Activated CD8-positive, alpha-beta memory T cell treated with anti-CD3 and anti-CD28 coated beads for 24 hours (primary cell): ENCODE results near the gene FREY1.

Experiments
- DNase-seq: peaks from one replicate; pipeline ENCODE4 v3.0.0-alpha.2; 2020

The FREY1 gene

DNA sequence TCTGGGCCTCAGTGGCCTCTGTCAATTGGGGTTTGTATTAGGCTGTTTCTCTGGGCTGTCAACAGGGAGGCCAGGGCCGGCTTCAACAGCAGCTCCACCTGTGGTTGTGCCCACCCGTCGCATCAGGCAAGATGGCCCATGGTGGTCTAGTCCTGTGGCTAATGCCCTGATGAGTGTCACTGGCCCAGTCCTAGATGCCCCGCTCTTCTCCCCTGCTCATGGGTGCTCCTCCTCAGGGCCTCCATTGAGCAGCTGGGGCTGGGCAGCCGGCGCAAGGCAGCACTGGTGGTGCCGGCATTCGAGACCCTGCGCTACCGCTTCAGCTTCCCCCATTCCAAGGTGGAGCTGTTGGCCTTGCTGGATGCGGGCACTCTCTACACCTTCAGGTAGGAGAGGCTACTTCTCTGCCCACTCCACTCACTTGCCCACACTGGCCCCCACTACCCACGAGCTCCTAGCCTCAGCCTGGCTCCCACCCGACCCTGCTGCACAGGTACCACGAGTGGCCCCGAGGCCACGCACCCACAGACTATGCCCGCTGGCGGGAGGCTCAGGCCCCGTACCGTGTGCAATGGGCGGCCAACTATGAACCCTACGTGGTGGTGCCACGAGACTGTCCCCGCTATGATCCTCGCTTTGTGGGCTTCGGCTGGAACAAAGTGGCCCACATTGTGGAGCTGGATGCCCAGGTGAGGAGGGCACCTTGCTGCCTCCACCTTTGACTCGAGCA is 20.8 kb upstream of the FREY1 start:
- no peak for DNase-seq

DNA sequence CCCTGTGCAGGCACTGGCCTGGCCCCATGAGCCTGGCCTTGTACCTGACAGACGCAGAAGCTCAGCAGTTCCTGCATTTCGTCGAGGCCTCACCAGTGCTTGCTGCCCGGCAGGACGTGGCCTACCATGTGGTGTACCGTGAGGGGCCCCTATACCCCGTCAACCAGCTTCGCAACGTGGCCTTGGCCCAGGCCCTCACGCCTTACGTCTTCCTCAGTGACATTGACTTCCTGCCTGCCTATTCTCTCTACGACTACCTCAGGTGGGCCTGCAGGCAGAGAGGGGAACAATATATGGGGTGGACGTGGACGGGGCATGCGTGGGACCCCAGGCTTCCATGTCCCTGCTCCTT is 20.2 kb upstream of the FREY1 start:
- DNase-seq: peak; percentile 56

DNA sequence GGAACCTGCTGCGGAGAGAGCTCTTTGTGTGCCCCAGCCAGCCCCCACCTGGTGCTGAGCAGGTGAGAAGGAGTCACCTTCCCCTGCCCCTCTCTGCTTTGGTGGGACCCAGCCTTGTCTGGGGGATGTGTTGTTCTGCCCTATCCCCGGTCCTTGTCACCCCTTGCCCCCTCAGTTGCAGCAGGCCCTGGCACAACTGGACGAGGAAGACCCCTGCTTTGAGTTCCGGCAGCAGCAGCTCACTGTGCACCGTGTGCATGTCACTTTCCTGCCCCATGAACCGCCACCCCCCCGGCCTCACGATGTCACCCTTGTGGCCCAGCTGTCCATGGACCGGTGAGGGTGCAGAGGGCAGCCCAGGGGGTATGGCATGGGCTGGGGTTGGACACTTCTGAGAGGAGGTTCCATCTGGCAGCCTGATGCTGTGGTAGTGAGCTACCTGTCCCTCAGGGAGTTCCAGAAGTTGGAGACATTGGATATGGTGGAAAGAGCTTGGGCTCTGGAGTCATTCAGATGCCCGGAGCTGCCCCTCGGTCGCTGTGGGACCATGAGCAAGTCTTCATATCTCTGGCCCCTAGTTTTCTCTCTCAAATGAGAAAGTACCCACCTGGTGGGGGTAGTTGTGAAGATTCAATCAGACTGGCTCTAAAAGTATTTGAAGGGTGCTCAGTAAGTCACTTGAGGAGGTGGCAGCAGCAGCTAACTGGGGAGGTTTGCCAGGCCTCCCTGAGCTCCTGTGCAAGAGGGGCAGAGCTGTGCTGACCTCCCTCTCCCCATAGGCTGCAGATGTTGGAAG is 19.7 kb upstream of the FREY1 start:
- DNase-seq: no peak

DNA sequence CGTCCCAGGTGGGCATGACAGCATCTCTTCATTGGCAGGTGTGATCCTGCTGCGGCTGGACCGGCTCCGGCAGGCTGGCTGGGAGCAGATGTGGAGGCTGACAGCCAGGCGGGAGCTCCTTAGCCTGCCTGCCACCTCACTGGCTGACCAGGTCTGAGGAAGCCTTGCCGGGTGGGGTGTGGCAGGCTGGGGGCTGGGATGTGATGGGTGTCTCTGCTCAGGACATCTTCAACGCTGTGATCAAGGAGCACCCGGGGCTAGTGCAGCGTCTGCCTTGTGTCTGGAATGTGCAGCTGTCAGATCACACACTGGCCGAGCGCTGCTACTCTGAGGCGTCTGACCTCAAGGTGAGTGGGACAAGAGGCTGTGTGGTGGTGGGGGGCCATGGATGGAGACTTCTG is 18.9 kb upstream of the FREY1 start:
- DNase-seq: no peak

DNA sequence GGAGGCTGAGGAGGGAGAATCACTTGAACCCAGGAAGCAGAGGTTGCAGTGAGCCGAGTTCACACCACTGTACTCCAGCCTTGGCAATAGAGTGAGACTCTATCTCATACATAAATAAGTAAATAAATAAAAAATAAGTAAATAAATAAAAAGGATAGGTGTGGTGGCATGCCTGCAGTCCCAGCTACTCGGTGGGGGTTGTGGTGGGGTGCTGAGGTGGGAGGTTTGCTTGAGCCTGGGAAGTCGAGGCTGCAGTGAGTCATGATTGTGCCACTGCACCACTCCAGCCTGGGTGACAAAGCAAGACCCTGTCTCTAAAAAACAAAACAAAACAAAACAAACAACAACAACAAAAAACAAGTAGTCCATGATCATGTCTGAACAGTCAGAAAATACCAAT is 18.5 kb upstream of the FREY1 start:
- no peak for DNase-seq

DNA sequence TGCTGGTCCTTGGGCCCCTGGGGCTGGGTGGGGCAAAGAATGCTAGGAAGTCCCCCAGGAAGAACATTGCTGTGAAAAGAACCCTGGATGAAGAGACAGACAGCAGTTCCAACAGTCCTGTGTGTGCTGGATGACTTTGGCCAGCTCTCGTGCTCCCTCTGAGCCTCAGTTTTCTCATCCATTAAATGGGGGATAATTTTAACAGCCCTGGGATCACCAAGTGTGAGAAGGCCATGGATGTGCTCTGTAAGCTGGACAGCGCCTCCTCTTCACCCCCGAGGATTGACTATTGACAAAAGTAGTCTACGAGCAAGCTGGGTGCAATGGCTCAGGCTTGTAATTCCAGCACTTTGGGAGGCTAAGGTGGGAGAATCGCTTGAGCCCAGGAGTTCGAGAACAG is 17.9 kb upstream of the FREY1 start:
- DNase-seq: no peak

DNA sequence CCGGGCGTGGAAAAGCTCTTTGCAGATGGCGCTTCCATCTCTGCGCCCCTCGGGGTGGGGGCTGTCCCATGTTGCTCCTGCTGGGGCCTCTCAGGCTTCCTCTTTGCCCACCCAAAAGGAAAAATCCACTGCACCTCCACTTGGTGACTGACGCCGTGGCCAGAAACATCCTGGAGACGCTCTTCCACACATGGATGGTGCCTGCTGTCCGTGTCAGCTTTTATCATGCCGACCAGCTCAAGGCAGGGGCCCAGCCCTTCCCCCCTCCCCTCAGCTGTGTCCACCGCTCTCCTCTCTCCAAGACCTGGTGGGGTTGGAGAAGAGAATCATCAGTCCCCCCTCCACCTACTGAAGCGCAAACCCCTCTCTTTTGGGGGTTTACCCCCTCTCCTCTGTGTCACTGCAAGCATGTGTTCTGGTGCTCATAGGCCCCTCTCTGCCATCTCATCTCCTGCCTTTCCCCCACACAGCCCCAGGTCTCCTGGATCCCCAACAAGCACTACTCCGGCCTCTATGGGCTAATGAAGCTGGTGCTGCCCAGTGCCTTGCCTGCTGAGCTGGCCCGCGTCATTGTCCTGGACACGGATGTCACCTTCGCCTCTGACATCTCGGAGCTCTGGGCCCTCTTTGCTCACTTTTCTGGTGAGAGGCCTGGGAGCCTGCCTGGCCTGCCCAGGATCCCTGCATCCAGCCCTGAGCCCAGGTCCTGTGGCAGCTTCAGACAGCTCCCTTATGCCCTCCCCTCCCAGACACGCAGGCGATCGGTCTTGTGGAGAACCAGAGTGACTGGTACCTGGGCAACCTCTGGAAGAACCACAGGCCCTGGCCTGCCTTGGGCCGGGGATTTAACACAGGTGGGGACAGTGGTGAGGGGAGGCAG is 17.2 kb upstream of the FREY1 start:
- no peak for DNase-seq

DNA sequence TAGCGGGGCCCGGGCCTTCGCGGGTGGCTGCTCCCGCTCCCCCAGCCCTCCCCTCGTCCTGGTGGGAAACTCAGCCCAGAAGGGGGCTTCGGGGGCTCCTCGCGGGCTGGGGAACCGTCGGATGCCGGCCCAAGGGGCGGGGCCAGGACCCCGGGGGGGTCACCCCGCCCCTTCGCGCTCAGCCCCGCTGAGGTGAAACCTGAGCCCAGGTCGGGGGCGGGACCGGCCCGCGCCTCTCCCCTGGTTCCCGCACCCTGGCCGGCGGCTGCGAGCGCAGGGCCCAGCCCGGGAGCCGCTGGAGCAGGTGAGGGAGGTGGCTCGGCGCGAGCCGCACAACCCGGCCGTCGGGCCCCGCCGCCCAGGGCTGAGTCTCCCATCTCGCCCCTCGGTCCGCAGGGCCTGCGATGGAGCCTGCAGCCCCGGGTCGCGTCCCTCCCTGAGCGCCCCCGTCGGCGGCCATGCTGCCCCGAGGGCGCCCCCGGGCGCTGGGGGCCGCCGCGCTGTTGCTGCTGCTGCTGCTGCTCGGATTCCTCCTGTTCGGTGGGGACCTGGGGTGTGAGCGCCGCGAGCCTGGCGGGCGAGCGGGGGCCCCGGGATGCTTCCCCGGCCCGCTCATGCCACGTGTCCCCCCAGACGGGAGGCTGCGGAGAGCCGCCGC is 15.5 kb upstream of the FREY1 start, which contains the start of gene LARGE2:
TSS of gene LARGE2 (plus strand) at position 232 of the 658 bp plus-strand sequence. CDS start at position 459, 227 bp downstream.
- DNase-seq: peak; percentile 75

DNA sequence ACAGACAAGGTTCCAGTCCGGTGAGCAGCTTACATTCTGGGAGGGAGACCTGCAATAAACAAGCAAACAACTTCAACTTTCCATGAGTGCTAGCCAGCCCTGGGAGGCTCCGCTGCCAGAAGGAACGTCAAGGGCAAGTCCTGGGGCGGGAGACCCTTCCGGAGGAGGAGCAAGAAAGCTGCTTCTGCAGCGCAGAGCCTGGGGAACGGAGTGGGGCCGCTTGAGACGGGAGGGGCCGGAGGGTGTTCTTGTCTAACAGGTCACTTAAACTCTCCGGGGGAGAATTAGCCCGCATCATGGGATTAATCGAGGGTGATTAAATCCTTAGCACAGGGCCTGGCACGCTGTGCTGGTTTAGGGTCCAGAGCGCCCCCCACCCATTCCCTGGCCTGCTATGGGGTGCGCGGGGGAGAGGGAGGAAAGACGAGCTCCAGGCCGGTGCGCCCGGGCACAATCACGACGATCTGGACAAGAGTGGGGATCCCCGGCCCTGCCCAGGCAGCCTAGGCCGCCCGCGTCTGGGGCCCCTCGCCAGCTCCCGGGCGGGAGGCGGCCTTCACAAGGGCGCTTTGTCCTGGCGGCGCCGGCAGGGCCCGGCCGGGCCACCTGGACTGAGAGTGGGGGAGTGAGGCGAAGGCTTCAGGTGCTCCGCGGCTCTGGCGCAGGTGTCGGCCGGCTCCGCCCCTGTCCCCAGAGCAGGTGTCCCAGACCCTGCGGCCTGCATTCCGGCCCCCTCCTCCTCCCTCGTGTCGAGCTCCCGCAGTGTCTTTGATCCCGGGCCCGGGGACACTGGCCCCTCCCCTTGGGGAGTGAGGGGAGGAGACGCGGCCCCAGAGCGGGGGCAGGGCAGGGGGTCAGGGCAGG is 14.7 kb upstream of the FREY1 start:
- no peak for DNase-seq

DNA sequence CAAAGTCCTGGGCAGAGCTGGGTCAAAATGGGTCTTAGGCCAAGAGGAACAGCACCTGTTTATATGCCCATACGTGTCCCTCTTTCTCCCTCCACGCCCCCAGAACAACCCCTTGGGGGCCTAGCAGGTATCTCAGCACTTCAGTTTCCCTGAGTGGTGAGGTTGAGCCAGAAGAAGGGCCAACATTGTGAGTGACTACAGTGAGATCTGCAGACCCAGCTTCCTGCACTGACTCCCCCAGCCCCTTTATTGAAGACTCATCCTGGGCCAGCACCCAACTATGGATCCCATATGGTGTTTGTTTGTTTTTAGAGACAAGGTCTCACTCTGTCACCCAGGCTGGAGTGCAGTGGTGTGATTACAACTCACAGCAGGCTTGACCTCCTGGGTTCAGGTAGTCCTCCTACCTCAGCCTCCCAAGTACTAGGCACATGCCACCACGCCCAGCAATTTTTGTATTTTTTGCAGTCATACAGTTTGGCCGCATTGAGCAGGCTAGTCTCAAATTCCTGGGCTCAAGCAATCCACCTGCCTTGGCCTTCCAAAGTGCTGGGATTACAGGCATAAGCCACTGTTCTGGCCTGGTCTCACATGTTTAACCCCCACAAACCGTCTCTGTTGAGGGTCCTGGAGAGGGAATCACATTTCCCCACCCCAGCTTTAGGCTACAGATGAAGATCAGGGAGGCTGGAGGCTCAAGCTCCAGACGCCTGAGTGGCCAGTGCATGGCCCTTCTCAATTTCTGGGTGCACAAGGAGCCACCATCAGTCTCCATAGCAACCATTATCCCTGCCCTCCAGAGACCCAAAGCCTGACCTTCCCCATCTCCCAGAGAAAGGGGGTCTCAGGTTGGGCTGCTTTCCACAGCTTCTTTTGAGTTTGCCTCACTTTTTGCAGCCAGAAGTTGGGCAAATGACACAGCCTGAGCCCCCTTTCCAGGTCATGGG is 13.7 kb upstream of the FREY1 start:
- no peak for DNase-seq

DNA sequence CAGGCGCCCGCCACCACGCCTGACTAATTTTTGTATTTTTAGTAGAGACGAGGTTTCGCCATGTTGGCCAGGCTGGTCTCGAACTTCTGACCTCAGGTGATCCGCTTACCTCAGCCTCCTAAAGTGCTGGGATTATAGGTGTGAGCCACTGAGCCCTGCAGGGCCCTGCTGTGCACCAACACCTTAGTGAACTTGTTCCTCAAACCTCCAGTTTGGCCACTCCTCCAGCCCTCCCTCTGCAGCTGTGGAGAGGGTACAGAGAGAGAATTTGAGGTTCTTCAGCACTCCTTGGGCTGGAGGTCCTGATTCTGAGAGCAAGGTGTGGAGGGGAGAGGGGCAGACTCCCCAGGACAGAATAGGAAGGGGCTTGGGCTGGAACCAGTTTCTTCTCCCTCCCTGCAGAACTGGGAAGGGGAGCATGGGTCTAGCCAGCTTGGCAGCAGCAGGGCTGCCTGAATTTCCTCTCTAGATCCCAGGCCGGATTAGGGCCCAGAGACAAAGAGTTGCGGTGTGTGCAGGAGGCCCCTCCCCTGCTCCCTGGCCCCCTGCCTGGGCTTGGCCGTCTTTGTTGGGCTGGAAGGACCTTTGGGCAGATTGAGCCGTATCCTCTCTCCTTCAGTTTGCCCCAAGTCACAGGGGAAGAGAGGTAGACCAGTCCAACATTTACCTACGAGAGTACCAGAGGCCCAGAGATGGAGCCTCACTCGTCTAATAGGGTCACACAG is 12.9 kb upstream of the FREY1 start:
- DNase-seq: no peak

DNA sequence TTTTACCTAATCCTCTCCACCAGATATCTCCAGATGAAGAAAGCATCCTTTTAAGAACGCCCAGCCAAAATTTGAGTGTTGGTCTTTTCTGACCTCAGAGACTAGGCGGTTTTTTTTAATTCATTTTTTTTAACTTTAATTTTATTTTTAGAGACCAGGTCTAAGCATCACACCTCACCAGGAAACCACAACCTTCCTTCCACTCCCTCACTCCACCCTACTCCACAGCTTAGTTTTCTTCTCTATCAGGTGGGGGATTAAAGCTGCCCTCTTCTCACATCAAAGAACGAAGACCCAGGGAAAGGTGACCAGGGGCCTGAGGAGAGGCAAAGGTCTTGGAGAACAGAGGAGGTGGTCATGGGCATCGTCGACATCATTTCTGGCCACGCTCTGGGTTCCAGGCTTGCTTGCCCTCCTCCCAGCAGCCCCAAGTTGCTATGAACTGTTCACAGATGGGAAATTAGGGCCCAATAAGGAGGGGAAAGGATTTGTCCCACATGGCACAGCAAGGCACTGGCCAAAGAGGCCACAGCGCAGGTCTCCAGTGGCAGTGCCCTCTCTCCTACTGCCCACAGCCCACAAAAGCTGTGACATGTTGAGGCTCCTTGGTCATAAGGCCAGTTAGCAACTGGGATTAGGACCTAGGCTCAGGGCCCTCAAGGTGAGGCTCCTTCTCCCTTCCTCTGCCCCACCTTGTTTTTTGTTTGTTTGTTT is 12.0 kb upstream of the FREY1 start:
- no peak for DNase-seq

DNA sequence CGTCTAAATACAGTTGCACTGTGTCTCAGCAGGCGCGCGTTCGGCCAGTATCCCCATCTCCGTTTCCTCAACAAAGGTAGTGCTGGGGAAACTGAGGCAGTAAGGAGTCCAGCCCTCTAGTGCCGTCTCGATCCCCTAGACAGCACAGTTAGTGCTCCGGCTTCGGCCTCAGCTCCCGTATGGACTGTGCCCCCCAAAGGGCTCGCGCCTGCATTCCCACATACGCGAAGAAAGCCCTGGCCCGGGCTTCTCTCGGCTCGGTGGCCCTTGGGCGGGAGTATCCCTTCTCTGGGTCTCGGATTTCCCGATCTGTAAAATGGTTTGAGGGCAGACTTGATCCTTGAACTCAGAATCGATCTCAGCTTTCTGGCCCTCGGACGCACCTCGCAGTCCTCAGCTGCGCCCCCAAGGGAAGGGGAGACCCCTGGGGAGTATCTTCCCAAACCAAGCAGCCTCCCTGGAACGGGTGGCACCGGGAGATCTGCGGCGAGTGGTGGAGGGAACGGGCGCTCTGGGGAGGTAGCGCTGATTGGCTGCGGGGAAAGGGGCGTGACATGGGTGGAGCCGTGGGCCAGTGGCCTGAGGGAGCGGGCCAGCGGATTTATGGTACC is 11.4 kb upstream of the FREY1 start:
- peak; percentile 84 for DNase-seq

DNA sequence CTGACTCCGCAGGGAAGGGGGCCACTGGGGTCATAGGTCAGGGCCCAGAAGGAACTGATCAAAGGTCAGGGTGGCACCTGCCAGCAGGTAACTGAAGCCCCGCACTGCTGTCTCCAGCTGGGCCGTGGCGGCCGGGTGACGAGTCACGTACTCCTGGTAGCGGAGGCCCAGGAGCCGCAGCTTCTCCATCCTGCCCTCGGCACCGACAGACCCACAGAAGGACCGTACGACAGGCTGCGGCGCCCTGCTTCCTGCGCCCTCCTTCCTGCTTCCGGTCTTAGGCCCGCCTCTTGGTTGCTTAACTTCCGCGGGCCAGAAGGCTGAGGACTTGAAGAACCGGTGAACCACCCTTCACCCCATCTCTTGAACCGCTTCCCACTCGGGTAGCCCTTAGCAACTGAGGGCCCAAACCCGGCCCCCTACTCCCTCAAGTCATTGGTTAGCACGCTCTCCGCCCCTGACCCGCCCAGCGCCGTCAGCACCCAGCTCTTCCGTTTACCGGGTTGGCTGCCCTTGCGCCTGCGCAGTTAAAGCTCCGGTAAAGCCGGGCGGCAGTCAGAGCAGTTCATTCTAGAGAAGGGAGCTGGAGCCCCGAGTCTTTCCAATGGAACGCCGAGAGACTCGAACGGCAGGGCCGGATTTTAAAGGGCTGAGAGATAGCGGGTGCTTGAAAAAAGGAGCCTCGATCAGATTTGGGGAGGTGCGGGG is 10.7 kb upstream of the FREY1 start, which contains the start of gene PEX16:
TSS of gene PEX16 (minus strand) at position 255 of the 708 bp plus-strand sequence. CDS start at position 189, 66 bp downstream.
- peak; percentile 93 for DNase-seq

DNA sequence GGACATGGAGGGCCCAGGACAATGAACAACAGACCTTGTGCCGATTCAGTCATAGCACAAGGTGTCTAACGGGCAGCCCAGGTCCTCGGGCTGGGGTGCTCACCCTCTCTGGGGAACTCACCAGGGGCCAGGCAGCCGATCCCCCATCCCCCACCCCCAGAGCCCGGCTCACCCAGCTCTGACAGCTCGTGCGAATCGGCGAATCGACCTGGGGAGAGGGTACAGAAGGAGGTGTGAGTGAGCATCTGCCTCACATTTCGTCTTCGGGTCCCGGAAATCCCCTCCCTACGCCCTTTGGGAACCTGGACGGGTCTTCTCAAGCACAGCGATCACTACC is 10.2 kb upstream of the FREY1 start:
- no peak for DNase-seq

DNA sequence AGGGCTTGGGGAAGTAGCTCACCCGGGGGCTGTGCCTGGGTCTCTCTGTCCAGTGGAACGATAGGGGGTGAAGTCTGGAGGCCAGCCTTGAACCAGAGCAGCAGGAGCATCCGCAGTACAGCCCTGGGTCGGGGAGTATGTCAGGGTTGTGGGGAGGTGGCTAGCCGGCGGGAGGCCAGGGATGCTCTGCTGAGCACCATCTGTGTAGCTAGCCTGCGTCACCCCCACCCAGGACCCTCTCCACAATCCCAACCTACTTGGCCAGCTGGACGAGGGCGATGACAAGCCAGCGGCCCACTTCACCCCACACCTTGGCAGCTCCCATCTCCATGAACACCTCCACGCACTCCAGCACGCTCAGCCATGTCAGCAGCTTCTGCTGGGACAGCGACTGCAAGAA is 8.4 kb upstream of the FREY1 start:
- DNase-seq: no peak

DNA sequence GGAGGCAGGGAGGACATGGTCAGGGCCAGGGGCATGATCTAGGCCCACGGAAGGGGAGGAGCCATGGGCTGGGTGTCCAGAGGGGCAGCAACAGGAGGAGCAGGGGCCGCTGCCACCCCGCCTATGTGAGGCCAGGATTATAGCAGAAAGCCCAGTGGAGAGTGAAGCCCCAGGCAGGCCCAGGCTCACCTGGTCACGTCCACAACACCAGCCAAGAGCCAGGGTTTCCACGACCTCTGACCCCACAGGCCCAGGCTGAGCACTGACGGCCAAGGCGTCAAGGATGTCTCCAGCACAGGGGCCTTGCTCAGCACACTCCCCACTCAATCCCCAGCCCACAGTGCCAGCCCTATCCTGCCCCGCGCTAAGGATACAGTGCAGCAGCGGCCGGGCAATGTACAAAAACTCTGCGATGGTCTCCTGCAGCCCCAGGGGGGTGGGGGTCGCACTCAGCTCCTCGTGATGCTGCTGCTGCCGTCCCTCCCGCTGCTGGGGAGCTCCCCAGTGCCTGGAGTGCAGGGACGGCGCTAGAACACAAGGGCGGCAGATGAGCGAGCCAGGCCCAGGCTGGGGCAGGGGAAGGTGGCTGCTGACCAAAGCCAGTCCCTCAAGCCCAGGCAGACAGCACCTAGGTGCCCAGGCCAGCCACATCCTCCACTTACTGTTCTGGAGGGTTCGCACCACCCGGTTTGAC is 7.0 kb upstream of the FREY1 start:
- DNase-seq: no peak

DNA sequence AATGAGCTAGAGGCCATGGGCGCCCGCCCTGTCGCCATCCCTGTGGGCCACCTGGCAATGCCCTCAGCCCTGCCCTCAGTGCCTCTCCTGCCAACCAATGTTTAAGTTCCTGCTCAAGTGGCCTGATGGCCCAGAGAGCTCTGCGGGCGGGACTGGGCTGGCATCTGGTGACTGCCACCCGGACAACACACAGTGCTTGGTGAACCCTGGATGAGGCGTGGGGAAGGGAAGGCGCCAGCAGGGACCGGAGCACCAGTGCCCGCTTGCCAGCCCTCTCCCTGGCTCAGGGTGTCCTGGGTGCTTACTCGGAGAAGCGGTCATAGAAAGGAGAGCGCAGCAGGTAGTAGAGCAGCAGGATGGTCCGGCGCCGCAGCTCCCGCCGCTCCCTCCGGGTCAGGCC is 6.4 kb upstream of the FREY1 start:
- DNase-seq: no peak
